ENCODE data around the gene NCR3LG1. TPM values are rescaled to one million over a fixed set of nuclear protein-coding genes. Genes with fewer than 3 reads are reported as not detected.

Gene NCR3LG1
- polyA plus RNA-seq, 2 of the 4 experiments (the other 2 are of a cell fraction), result 1.1 to 2.4 TPM

- DNase-seq (ENCODE audit: low read depth in 1 of 2, low spot score in 1 of 2) (no peak), FAIRE-seq (no peak), ATAC-seq (no peak)
- WGBS (ENCODE audit: missing lambda C conversion rate), result 30% methylated on average over 2 of the region's 2 CpGs
- H3K4me3 ChIP-seq, result no peak overlapping the region
- H3K4me2 ChIP-seq, result no peak overlapping the region
- ChIA-PET CTCF (interaction anchor here (0.8 to 3.7 kb wide), 7 partner anchors 10 to 189 kb away, joined by 3 to 21 read pairs (median 4); no protein-coding TSS in a partner anchor), POLR2A (no interaction called here)
- no peaks in the 10 kb centered on the region for H3K9me3 ChIP-seq
- 0 out of 3 replicates have a peak, but pooled peaks cover 2% of the 10 kb centered on the region for H3K4me1 ChIP-seq
- no peak overlapping the region for H3K27ac ChIP-seq
- TF ChIP-seq HOXB13 (CRISPR knock-in tag; IDR thresholded peaks at IDR 0.05; ENCODE audit: low read depth) (no peak), JUN (IDR thresholded peaks at IDR 0.05) (no peak), ESRRA (IDR thresholded peaks at IDR 0.05; ENCODE audit: borderline replicate concordance, low read length) (no peak), EHF (CRISPR knock-in tag; IDR thresholded peaks at IDR 0.05) (no peak), RCOR1 (IDR thresholded peaks at IDR 0.05; ENCODE audit: low read depth, low read length) (no peak), HDAC2 (IDR thresholded peaks at IDR 0.05) (no peak), KDM5A (IDR thresholded peaks at IDR 0.05) (no peak), RNF2 (IDR thresholded peaks at IDR 0.05; ENCODE audit: borderline replicate concordance, low read depth) (no peak)
- TF ChIP-seq, protein P1, sequence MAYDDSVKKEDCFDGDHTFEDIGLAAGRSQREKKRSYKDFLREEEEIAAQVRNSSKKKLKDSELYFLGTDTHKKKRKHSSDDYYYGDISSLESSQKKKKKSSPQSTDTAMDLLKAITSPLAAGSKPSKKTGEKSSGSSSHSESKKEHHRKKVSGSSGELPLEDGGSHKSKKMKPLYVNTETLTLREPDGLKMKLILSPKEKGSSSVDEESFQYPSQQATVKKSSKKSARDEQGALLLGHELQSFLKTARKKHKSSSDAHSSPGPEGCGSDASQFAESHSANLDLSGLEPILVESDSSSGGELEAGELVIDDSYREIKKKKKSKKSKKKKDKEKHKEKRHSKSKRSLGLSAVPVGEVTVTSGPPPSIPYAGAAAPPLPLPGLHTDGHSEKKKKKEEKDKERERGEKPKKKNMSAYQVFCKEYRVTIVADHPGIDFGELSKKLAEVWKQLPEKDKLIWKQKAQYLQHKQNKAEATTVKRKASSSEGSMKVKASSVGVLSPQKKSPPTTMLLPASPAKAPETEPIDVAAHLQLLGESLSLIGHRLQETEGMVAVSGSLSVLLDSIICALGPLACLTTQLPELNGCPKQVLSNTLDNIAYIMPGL (CRISPR knock-in tag; IDR thresholded peaks at IDR 0.05; ENCODE audit: borderline replicate concordance), result no peak
- TF ChIP-seq, protein P2, sequence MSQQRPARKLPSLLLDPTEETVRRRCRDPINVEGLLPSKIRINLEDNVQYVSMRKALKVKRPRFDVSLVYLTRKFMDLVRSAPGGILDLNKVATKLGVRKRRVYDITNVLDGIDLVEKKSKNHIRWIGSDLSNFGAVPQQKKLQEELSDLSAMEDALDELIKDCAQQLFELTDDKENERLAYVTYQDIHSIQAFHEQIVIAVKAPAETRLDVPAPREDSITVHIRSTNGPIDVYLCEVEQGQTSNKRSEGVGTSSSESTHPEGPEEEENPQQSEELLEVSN (IDR thresholded peaks at IDR 0.05; ENCODE audit: borderline replicate concordance, low read depth), result no peak
These were observed 67.0 kb downstream of the NCR3LG1 start for GRCh38 chr11:17418444-17419081.

- 44% methylated on average over 4 of the region's 4 CpGs for WGBS (ENCODE audit: missing lambda C conversion rate)
- FAIRE-seq, result no peak
These were observed 70.2 kb downstream of the NCR3LG1 start for GRCh38 chr11:17421781-17422180.

More at GRCh38 chr11:17421781-17422180, 70.2 kb downstream of the NCR3LG1 start:
- ChIA-PET CTCF (interaction anchor here (0.8 to 3.1 kb wide), 4 partner anchors 8 to 38 kb away, joined by 3 to 12 read pairs (median 4); no protein-coding TSS in a partner anchor), POLR2A (no interaction called here)
- DNase-seq (ENCODE audit: low read depth in 1 of 2, low spot score in 1 of 2), result no peak
- ATAC-seq, result no peak
- H3K9me3 ChIP-seq, result no peaks in the 10 kb centered on the region
- no peak for TF ChIP-seq CHD2 (IDR thresholded peaks at IDR 0.05; ENCODE audit: low read length, partially characterized antibody)
- TF ChIP-seq, protein P3, sequence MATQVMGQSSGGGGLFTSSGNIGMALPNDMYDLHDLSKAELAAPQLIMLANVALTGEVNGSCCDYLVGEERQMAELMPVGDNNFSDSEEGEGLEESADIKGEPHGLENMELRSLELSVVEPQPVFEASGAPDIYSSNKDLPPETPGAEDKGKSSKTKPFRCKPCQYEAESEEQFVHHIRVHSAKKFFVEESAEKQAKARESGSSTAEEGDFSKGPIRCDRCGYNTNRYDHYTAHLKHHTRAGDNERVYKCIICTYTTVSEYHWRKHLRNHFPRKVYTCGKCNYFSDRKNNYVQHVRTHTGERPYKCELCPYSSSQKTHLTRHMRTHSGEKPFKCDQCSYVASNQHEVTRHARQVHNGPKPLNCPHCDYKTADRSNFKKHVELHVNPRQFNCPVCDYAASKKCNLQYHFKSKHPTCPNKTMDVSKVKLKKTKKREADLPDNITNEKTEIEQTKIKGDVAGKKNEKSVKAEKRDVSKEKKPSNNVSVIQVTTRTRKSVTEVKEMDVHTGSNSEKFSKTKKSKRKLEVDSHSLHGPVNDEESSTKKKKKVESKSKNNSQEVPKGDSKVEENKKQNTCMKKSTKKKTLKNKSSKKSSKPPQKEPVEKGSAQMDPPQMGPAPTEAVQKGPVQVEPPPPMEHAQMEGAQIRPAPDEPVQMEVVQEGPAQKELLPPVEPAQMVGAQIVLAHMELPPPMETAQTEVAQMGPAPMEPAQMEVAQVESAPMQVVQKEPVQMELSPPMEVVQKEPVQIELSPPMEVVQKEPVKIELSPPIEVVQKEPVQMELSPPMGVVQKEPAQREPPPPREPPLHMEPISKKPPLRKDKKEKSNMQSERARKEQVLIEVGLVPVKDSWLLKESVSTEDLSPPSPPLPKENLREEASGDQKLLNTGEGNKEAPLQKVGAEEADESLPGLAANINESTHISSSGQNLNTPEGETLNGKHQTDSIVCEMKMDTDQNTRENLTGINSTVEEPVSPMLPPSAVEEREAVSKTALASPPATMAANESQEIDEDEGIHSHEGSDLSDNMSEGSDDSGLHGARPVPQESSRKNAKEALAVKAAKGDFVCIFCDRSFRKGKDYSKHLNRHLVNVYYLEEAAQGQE (IDR thresholded peaks at IDR 0.05), result no peak
- TF ChIP-seq GATA3 (IDR thresholded peaks at IDR 0.05; ENCODE audit: borderline replicate concordance), result no peak
- TF ChIP-seq ESRRA (IDR thresholded peaks at IDR 0.05; ENCODE audit: borderline replicate concordance, low read length), result no peak
- TF ChIP-seq MAX (IDR thresholded peaks at IDR 0.05), result no peak
- TF ChIP-seq SMC3 (IDR thresholded peaks at IDR 0.05), result no peak
- no peak for TF ChIP-seq NPAS2 (CRISPR knock-in tag; IDR thresholded peaks at IDR 0.05; ENCODE audit: borderline replicate concordance)
- H3K4me3 ChIP-seq, result no peak overlapping the region
- no peak overlapping the region for H3K27ac ChIP-seq
- H3K4me1 ChIP-seq, result peaks cover 8% of the 10 kb centered on the region; the same call in 2 of the 3 replicates
- no peak overlapping the region for H3K4me2 ChIP-seq

All from A549 (cell line).